Glutamatergic neuron (in vitro differentiated cells): ENCODE data around the gene ZNF320. TPM values are rescaled to one million over a fixed set of nuclear protein-coding genes. Genes with fewer than 3 reads are reported as not detected.

Experiments used
- total RNA-seq: library from RNA; stranded (reverse); fragmentation: NEBNext Ultra II Directional; extraction: Animal tissue kit (Norgen Biotek cat#: 25700); gene quantifications from one replicate; pipeline ENCODE4 v1.2.1, GENCODE V29; 2021; ENCODE audit not compliant: unreplicated experiment

The ZNF320 gene
- total RNA-seq, 1 donor from 2014 or later = 57.6 TPM

Other genes with a start within 250 kb of the ZNF320 start
- 36.2 TPM for gene ZNF611, start 162.6 kb downstream of the ZNF320 start, total RNA-seq
- gene ZNF600, start 110.8 kb downstream of the ZNF320 start, total RNA-seq = 13.2 TPM
- gene ZNF28, start 76.0 kb downstream of the ZNF320 start, total RNA-seq = 21.1 TPM
- 44.6 TPM for gene ZNF468, start 40.0 kb downstream of the ZNF320 start, total RNA-seq
- gene ZNF888, start 25.8 kb upstream of the ZNF320 start, total RNA-seq = 3.8 TPM
- gene ZNF816, start 65.2 kb upstream of the ZNF320 start, total RNA-seq = 11.9 TPM
- not detected for gene ERVV-1, start 116.3 kb upstream of the ZNF320 start, total RNA-seq
- not detected for gene ERVV-2, start 147.1 kb upstream of the ZNF320 start, total RNA-seq
- gene ZNF160, start 205.8 kb upstream of the ZNF320 start, total RNA-seq = 127 TPM
- 12.7 TPM for gene ZNF415, start 235.3 kb upstream of the ZNF320 start, total RNA-seq